Retinal pigment epithelial cell (primary cell): Measurements from ENCODE around the gene PPM1L.
"Not testable (repeated sequence)": the region's sequence is repeated elsewhere in the genome, so short reads cannot be mapped to it uniquely, and the experiment has no call there.

Experiments
- DNase-seq: peaks from one replicate; pipeline ENCODE4 v3.0.0-alpha.2; 2010; ENCODE audit warnings: low read depth
- H3K4me3 ChIP-seq: 2 replicates; pipeline ENCODE4 v1.5.1; 2011; ENCODE audit warnings: mild to moderate bottlenecking, low read length, control low read depth, moderate library complexity
- TF ChIP-seq, protein P1 (sequence below): conservative IDR thresholded peaks from 2 replicates; pipeline ENCODE4 v1.5.1; 2011; ENCODE audit warnings: low read depth, low read length, control low read depth, inconsistent platforms

The PPM1L gene

GRCh38 chr3:160755776-160756304, at the start of gene PPM1L:
TSS of gene PPM1L (plus strand) at chr3:160756231.
- peak within 1 kb of the TSS; percentile 80 for H3K4me3 ChIP-seq
- no peak for DNase-seq
- TF ChIP-seq, protein P1, sequence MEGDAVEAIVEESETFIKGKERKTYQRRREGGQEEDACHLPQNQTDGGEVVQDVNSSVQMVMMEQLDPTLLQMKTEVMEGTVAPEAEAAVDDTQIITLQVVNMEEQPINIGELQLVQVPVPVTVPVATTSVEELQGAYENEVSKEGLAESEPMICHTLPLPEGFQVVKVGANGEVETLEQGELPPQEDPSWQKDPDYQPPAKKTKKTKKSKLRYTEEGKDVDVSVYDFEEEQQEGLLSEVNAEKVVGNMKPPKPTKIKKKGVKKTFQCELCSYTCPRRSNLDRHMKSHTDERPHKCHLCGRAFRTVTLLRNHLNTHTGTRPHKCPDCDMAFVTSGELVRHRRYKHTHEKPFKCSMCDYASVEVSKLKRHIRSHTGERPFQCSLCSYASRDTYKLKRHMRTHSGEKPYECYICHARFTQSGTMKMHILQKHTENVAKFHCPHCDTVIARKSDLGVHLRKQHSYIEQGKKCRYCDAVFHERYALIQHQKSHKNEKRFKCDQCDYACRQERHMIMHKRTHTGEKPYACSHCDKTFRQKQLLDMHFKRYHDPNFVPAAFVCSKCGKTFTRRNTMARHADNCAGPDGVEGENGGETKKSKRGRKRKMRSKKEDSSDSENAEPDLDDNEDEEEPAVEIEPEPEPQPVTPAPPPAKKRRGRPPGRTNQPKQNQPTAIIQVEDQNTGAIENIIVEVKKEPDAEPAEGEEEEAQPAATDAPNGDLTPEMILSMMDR, result no peak

DNA sequence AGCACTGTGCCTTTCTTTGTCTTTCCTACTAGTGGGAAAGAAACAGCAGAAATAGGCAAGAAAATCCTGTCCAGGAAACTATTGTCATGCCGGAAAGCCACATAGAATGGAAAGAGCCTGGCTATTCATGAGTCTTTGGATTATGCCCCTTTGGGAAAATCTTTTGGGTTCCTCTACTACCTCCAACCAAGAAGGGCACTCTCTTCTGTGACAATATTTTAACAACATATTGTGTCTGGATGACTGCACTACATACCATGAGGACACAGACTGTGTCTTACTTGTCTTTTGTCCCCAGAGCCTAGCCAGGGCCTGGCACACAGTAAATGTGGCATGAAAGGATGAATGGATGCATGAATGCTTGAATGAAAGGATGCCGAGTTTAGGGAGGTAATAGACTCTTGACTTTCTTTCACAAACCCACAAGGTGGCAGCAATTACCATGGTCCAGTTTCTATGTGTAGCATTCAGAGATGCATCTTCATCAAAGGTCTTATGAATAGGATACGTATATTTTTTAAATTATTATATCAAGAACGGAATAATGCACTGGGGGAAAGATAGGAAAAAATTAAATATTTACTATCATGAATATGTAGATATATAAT, 48.7 kb upstream of the PPM1L start:
- peak; percentile 35 for DNase-seq
- TF ChIP-seq, protein P1, result peak; percentile 61
- H3K4me3 ChIP-seq, result no peak overlapping the region

DNA sequence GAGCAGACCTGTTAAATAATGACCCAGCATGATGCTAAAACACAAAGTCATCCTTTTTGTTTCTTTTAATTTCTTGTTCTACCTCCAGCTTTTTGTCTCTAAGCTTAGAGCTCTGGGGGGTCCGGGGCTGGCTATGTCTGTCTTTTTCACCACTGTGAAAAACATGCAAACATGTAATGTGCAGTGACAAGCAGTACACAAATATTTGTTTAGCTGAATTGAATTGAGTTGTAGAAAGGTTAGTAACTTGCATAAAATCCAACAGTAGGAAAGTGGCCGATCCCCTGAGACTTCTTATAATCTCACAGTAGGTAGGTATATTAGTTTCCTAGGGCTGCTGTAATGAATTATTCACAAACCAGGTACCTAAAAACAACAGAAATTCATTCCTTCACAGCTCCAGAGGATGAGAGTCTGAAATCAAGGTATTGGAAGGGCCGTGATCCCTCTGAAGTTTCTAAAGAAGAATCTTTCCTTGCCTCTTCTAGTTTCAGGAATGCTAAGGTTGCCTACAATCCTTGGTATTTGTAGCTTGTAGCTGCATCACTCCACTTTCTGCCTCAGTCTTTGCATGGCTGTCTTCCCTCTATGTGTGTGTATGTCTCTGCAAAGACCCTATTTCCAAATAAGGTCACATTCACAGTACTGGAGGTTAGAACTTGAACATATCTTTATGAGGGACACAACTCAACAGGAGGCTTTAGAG, 46.4 kb upstream of the PPM1L start:
- TF ChIP-seq, protein P1, result no peak
- no peak for DNase-seq
- H3K4me3 ChIP-seq, result no peak overlapping the region

GRCh38 chr3:160713144-160713543, 42.9 kb upstream of the PPM1L start:
- not testable (repeated sequence) for H3K4me3 ChIP-seq, DNase-seq

DNA sequence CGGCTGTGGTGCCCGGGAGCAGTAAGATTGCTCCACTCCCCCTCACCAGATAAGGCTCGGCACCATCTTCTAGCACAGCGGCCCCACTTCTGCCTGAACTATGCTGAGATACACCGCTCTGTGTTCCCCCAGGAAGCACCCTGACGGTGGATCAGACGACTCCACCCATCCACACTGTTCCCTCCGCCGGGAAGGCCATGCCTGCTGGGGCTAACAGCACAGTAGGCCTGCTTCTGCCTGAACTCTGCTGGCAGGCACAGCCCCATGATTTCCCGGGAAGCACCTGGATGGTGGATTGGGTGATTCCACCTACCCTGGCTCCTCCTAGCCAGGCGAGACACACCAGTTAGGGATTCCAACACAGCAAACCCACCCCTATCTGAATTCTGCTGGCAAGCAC, 36.3 kb upstream of the PPM1L start:
- TF ChIP-seq, protein P1, result no peak
- no peak for DNase-seq
- no peak overlapping the region for H3K4me3 ChIP-seq

GRCh38 chr3:160720123-160720746, 35.8 kb upstream of the PPM1L start:
- no peak overlapping the region for H3K4me3 ChIP-seq
- DNase-seq, result no peak
- TF ChIP-seq, protein P1, result peak; percentile 42

GRCh38 chr3:160722331-160722730, 33.7 kb upstream of the PPM1L start:
- TF ChIP-seq, protein P1, result no peak
- DNase-seq, result no peak
- H3K4me3 ChIP-seq, result no peak overlapping the region
